ENCODE data around the gene PCDHGB6.
"Not testable (repeated sequence)": the region's sequence is repeated elsewhere in the genome, so short reads cannot be mapped to it uniquely, and the experiment has no call there.

Gene PCDHGB6

GRCh38 chr5:141432308-141432707 is 24.5 kb downstream of the PCDHGB6 start:
- H3K4me3 ChIP-seq (ENCODE audit: low read depth in 1 of 5, low read length in 5 of 5), result peak overlapping the region; percentile 8 to 76 (median 58)

DNA sequence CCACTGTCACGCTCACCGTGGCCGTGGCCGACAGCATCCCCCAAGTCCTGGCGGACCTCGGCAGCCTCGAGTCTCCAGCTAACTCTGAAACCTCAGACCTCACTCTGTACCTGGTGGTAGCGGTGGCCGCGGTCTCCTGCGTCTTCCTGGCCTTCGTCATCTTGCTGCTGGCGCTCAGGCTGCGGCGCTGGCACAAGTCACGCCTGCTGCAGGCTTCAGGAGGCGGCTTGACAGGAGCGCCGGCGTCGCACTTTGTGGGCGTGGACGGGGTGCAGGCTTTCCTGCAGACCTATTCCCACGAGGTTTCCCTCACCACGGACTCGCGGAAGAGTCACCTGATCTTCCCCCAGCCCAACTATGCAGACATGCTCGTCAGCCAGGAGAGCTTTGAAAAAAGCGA is 24.9 kb downstream of the PCDHGB6 start:
- H3K9me3 ChIP-seq (ENCODE audit: control insufficient read depth in 5 of 5, low read length in 5 of 5), result peaks cover 13 to 58% (median 53%) of the 10 kb centered on the region in 5 donors
- not testable (repeated sequence) for H3K27me3 ChIP-seq (ENCODE audit: control insufficient read depth in 5 of 5, insufficient read depth in 4 of 5, low read length in 5 of 5); H3K9ac ChIP-seq (ENCODE audit: low read length in 5 of 5); H3K36me3 ChIP-seq (ENCODE audit: control insufficient read depth in 5 of 5, insufficient read depth in 5 of 5, low read length in 5 of 5); H3K27ac ChIP-seq (ENCODE audit: low read depth, low read length)
- peak overlapping the region in 1 of 5 donors; percentile 33 for H3K4me3 ChIP-seq (ENCODE audit: low read depth in 1 of 5, low read length in 5 of 5)
- peaks cover 0 to 16% (median 11%) of the 10 kb centered on the region in 5 donors for H3K4me1 ChIP-seq (ENCODE audit: control insufficient read depth in 5 of 5, insufficient read depth in 5 of 5, low read length in 5 of 5)

More at GRCh38 chr5:141432308-141432707, 24.5 kb downstream of the PCDHGB6 start:
- H3K27ac ChIP-seq (ENCODE audit: low read depth, low read length); H3K36me3 ChIP-seq (ENCODE audit: control insufficient read depth in 5 of 5, insufficient read depth in 5 of 5, low read length in 5 of 5); H3K27me3 ChIP-seq (ENCODE audit: control insufficient read depth in 5 of 5, insufficient read depth in 4 of 5, low read length in 5 of 5); H3K9ac ChIP-seq (ENCODE audit: low read length in 5 of 5): not testable (repeated sequence)
- Histone ChIP-seq H3K9me3 (ENCODE audit: control insufficient read depth in 5 of 5, low read length in 5 of 5) (peaks cover 16 to 60% (median 54%) of the 10 kb centered on the region in 5 donors), H3K4me1 (ENCODE audit: control insufficient read depth in 5 of 5, insufficient read depth in 5 of 5, low read length in 5 of 5) (peaks cover 0 to 16% (median 11%) of the 10 kb centered on the region in 5 donors)

- no peak overlapping the region for H3K4me3 ChIP-seq (ENCODE audit: low read depth in 1 of 5, low read length in 5 of 5)
- H3K9me3 ChIP-seq (ENCODE audit: control insufficient read depth in 5 of 5, low read length in 5 of 5), result peaks cover 6 to 48% (median 45%) of the 10 kb centered on the region in 5 donors
Observed at GRCh38 chr5:141434006-141434405, 26.2 kb downstream of the PCDHGB6 start.

DNA sequence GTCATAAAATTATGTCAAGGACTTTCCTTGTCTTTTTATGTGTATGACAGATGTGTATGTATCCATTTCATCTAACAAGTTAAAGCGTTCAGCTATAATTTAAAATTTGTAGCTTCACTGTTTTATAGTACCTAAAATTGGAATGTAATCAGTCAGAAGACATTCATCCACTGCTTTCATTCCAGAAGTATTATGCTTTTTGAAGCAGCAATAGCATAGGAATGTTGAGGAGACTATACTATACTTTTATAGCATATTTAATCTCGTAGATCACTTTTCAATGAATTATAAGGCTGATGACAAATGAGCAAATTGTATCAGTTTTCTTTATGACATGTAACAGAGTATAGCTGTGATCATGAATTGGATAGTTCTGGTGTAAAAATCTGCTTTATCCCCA is 29.4 kb downstream of the PCDHGB6 start:
- H3K9ac ChIP-seq (ENCODE audit: low read length in 5 of 5), result no peak overlapping the region
- H3K4me1 ChIP-seq (ENCODE audit: control insufficient read depth in 5 of 5, insufficient read depth in 5 of 5, low read length in 5 of 5), result no peaks in the 10 kb centered on the region
- H3K4me3 ChIP-seq (ENCODE audit: low read depth in 1 of 5, low read length in 5 of 5), result no peak overlapping the region
- no peak overlapping the region for H3K27ac ChIP-seq (ENCODE audit: low read depth, low read length)
- peaks cover 5 to 51% (median 42%) of the 10 kb centered on the region in 5 donors for H3K9me3 ChIP-seq (ENCODE audit: control insufficient read depth in 5 of 5, low read length in 5 of 5)
- peaks cover 0 to 3% (median 0%) of the 10 kb centered on the region in 5 donors for H3K36me3 ChIP-seq (ENCODE audit: control insufficient read depth in 5 of 5, insufficient read depth in 5 of 5, low read length in 5 of 5)
- no peaks in the 10 kb centered on the region for H3K27me3 ChIP-seq (ENCODE audit: control insufficient read depth in 5 of 5, insufficient read depth in 4 of 5, low read length in 5 of 5)

More at GRCh38 chr5:141434006-141434405, 26.2 kb downstream of the PCDHGB6 start:
- H3K36me3 ChIP-seq (ENCODE audit: control insufficient read depth in 5 of 5, insufficient read depth in 5 of 5, low read length in 5 of 5), result no peaks in the 10 kb centered on the region
- H3K4me1 ChIP-seq (ENCODE audit: control insufficient read depth in 5 of 5, insufficient read depth in 5 of 5, low read length in 5 of 5), result peaks cover 0 to 16% (median 11%) of the 10 kb centered on the region in 5 donors
- H3K9ac ChIP-seq (ENCODE audit: low read length in 5 of 5), result no peak overlapping the region
- H3K27me3 ChIP-seq (ENCODE audit: control insufficient read depth in 5 of 5, insufficient read depth in 4 of 5, low read length in 5 of 5), result peaks cover 0 to 9% (median 0%) of the 10 kb centered on the region in 5 donors
- H3K27ac ChIP-seq (ENCODE audit: low read depth, low read length), result no peak overlapping the region

DNA sequence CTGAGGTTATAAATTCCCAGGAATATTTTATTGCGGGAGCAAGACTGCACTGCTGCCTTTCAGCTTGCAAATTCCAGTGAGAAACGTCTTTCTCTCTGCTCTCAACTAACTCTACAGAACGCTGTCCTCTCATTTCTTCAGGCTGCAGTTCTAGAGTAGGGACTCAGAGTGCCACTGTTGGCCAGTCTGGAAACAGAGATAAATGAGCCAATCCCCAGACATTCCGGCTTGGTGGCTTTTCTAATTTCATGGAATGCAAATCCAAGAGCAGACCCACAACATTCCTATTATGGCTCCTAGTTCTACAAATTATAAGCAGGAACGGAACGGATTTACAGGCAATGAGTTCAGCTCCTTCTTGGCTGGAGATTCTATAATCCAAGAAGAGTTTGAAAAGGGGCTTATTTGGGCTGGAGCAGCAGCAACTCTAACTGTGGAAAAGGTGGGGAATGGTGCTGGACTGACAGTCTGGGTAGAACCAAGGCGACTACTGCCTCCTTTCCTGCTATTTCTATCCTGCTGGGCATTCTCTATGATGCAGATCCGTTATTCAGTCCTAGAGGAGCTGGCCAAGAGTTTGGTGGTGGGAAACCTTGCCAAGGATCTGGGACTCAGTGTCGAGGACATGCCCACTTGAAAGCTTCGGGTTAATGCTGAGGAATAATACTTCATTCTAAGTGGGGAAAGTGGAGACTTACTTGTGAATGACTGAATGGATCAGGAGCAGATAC is 31.8 kb downstream of the PCDHGB6 start:
- H3K4me3 ChIP-seq (ENCODE audit: low read depth in 1 of 5, low read length in 5 of 5), result no peak overlapping the region
- H3K9ac ChIP-seq (ENCODE audit: low read length in 5 of 5), result no peak overlapping the region
- H3K9me3 ChIP-seq (ENCODE audit: control insufficient read depth in 5 of 5, low read length in 5 of 5), result peaks cover 5 to 45% (median 30%) of the 10 kb centered on the region in 5 donors
- no peak overlapping the region for H3K27ac ChIP-seq (ENCODE audit: low read depth, low read length)
- no peaks in the 10 kb centered on the region for H3K27me3 ChIP-seq (ENCODE audit: control insufficient read depth in 5 of 5, insufficient read depth in 4 of 5, low read length in 5 of 5)
- H3K4me1 ChIP-seq (ENCODE audit: control insufficient read depth in 5 of 5, insufficient read depth in 5 of 5, low read length in 5 of 5), result no peaks in the 10 kb centered on the region
- H3K36me3 ChIP-seq (ENCODE audit: control insufficient read depth in 5 of 5, insufficient read depth in 5 of 5, low read length in 5 of 5), result peaks cover 0 to 3% (median 0%) of the 10 kb centered on the region in 5 donors

GRCh38 chr5:141440341-141440740 is 32.5 kb downstream of the PCDHGB6 start:
- Histone ChIP-seq H3K27ac (ENCODE audit: low read depth, low read length) (no peak overlapping the region), H3K9ac (ENCODE audit: low read length in 5 of 5) (no peak overlapping the region), H3K27me3 (ENCODE audit: control insufficient read depth in 5 of 5, insufficient read depth in 4 of 5, low read length in 5 of 5) (no peaks in the 10 kb centered on the region), H3K9me3 (ENCODE audit: control insufficient read depth in 5 of 5, low read length in 5 of 5) (peaks cover 5 to 39% (median 26%) of the 10 kb centered on the region in 5 donors), H3K4me3 (ENCODE audit: low read depth in 1 of 5, low read length in 5 of 5) (no peak overlapping the region), H3K36me3 (ENCODE audit: control insufficient read depth in 5 of 5, insufficient read depth in 5 of 5, low read length in 5 of 5) (peaks cover 0 to 3% (median 0%) of the 10 kb centered on the region in 5 donors), H3K4me1 (ENCODE audit: control insufficient read depth in 5 of 5, insufficient read depth in 5 of 5, low read length in 5 of 5) (no peaks in the 10 kb centered on the region)

GRCh38 chr5:141441571-141442170 is 33.9 kb downstream of the PCDHGB6 start:
- H3K4me1 ChIP-seq (ENCODE audit: control insufficient read depth in 5 of 5, insufficient read depth in 5 of 5, low read length in 5 of 5), result no peaks in the 10 kb centered on the region
- no peaks in the 10 kb centered on the region for H3K27me3 ChIP-seq (ENCODE audit: control insufficient read depth in 5 of 5, insufficient read depth in 4 of 5, low read length in 5 of 5)
- H3K4me3 ChIP-seq (ENCODE audit: low read depth in 1 of 5, low read length in 5 of 5), result peak overlapping the region in 4 of 5 donors; percentile 11 to 24 (median 14)
- H3K9me3 ChIP-seq (ENCODE audit: control insufficient read depth in 5 of 5, low read length in 5 of 5), result peaks cover 5 to 33% (median 19%) of the 10 kb centered on the region in 5 donors
- H3K36me3 ChIP-seq (ENCODE audit: control insufficient read depth in 5 of 5, insufficient read depth in 5 of 5, low read length in 5 of 5), result peaks cover 0 to 3% (median 0%) of the 10 kb centered on the region in 5 donors
- no peak overlapping the region for H3K9ac ChIP-seq (ENCODE audit: low read length in 5 of 5)
- no peak overlapping the region for H3K27ac ChIP-seq (ENCODE audit: low read depth, low read length)
